ENCODE data around the gene STAC3. TPM values are rescaled to one million over a fixed set of nuclear protein-coding genes. Genes with fewer than 3 reads are reported as not detected.

STAC3 gene
- total RNA-seq, 2 donors from 2014 or later = 0.78 to 2.0 TPM

- WGBS, 2 donors = 87 to 91% methylated on average over 16 to 19 of the region's 19 CpGs
- H3K9me3 ChIP-seq = no peaks in the 10 kb centered on the region
- DNase-seq (no peak), ATAC-seq (no peak)
- H3K4me1 ChIP-seq = no peaks in the 10 kb centered on the region
- no peak overlapping the region for H3K4me3 ChIP-seq
- H3K36me3 ChIP-seq (replicated peaks in 1 of 2; ENCODE audit: insufficient read depth in 1 of 2, low read depth in 2 of 2) = peaks cover 0 to 2% of the 10 kb centered on the region in 2 donors
- intact Hi-C loops (cut with DNase I) = loop anchor here (5.0 kb wide), 1 partner anchor 126 kb away; no protein-coding TSS in a partner anchor
- TF ChIP-seq POLR2A (IDR thresholded peaks at IDR 0.05) = no peak
- TF ChIP-seq, protein P1, sequence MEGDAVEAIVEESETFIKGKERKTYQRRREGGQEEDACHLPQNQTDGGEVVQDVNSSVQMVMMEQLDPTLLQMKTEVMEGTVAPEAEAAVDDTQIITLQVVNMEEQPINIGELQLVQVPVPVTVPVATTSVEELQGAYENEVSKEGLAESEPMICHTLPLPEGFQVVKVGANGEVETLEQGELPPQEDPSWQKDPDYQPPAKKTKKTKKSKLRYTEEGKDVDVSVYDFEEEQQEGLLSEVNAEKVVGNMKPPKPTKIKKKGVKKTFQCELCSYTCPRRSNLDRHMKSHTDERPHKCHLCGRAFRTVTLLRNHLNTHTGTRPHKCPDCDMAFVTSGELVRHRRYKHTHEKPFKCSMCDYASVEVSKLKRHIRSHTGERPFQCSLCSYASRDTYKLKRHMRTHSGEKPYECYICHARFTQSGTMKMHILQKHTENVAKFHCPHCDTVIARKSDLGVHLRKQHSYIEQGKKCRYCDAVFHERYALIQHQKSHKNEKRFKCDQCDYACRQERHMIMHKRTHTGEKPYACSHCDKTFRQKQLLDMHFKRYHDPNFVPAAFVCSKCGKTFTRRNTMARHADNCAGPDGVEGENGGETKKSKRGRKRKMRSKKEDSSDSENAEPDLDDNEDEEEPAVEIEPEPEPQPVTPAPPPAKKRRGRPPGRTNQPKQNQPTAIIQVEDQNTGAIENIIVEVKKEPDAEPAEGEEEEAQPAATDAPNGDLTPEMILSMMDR (IDR thresholded peaks at IDR 0.05) = no peak
- H3K27me3 ChIP-seq = no peaks in the 10 kb centered on the region
- H3K27ac ChIP-seq = no peak overlapping the region
These were observed 57.2 kb downstream of the STAC3 start for GRCh38 chr12:57193706-57194245.

MicroRNAs encoded within 50 kb of the gene (microRNA counts, 767-probe panel; counts per million panel counts)
- 0 to 736 counts per million in 2 donors for microRNA hsa-miR-1228-3p

Small RNAs within 50 kb of the gene (microRNA-seq; reads per million reads assigned to microRNA genes)
- gene MIR1228 (ENCODE audit: borderline number of aligned reads in 2 of 2, borderline replicate concordance in 2 of 2) = 0 to 1.3 reads per million in 2 donors

Small RNAs within 50 kb of the gene (small RNA-seq; reads per million reads assigned to genes)
- gene MIR1228 = not detected

Other genes with a start within 250 kb of the STAC3 start
- gene ZBTB39, start 244.6 kb downstream of the STAC3 start, total RNA-seq = 1 to 10 TPM; 3.6 to 5.2 TPM
- gene TAC3, start 234.7 kb downstream of the STAC3 start, total RNA-seq = not detected
- 1 to 10 TPM in 1 of 2 donors, not detected in 1; 1.8 TPM for gene MYO1A, start 201.1 kb downstream of the STAC3 start, total RNA-seq
- 1 to 10 TPM; 2.3 to 5.2 TPM for gene NEMP1, start 172.4 kb downstream of the STAC3 start, total RNA-seq
- gene NAB2, start 162.1 kb downstream of the STAC3 start, total RNA-seq = 1 to 10 TPM; 4.0 to 7.3 TPM
- gene STAT6, start 139.8 kb downstream of the STAC3 start, total RNA-seq = 10 to 100 TPM; 52.7 to 82.4 TPM
- 100 to 1,000 TPM in 1 of 2 donors, 10 to 100 TPM in 1; 61.2 to 162 TPM for gene LRP1, start 122.7 kb downstream of the STAC3 start, total RNA-seq
- gene LRP1-AS, start 103.6 kb downstream of the STAC3 start, total RNA-seq = not detected
- gene NXPH4, start 34.4 kb downstream of the STAC3 start, total RNA-seq = 1 to 10 TPM; 2.9 to 4.6 TPM
- 10 to 100 TPM; 47.7 to 77.5 TPM for gene SHMT2, start 21.5 kb downstream of the STAC3 start, total RNA-seq
- gene R3HDM2, start 179.9 kb upstream of the STAC3 start, total RNA-seq = 10 to 100 TPM; 16.1 to 41.9 TPM
- not detected for gene INHBC, start 183.6 kb upstream of the STAC3 start, total RNA-seq
- not detected for gene INHBE, start 204.1 kb upstream of the STAC3 start, total RNA-seq
- gene GLI1, start 208.6 kb upstream of the STAC3 start, total RNA-seq = 1 to 10 TPM in 1 of 2 donors, not detected in 1; 1.0 TPM
- 10 to 100 TPM in 1 of 2 donors, not detected in 1; 18.9 TPM for gene ARHGAP9, start 228.7 kb upstream of the STAC3 start, total RNA-seq
- gene MARS1, start 236.9 kb upstream of the STAC3 start, total RNA-seq = 100 to 1,000 TPM in 1 of 2 donors, 10 to 100 TPM in 1; 61.7 to 103 TPM

All from body of pancreas (tissue), 4 donors.